BLaER1 treated with 17β-estradiol and CSF1 and Interleukin-3, amounts not matched to agents 10 nM and 100 nM (cell line): ENCODE data around the gene CRISPLD2.
A peak's percentile ranks its signal among the peaks of the same experiment; 100 is the strongest.

Experiments
- H3K27ac ChIP-seq, 11 experiments: shearing (Covaris generic); formaldehyde crosslinking; 2 replicates each; pipeline ENCODE4 v1.8.1; 2022
- H3K27me3 ChIP-seq, 11 experiments: shearing (Covaris generic); formaldehyde crosslinking; 2 replicates each; pipeline ENCODE4 v1.8.1; 2022
- H3K36me3 ChIP-seq, 11 experiments: shearing (Covaris generic); formaldehyde crosslinking; 2 replicates each; pipeline ENCODE4 v1.8.1; 2022
- H3K4me1 ChIP-seq, 10 experiments: shearing (Covaris generic); formaldehyde crosslinking; 2 replicates each; pipeline ENCODE4 v1.8.1; 2022
- H3K4me2 ChIP-seq, 11 experiments: shearing (Covaris generic); formaldehyde crosslinking; 2 replicates each; pipeline ENCODE4 v1.8.1; 2022
- H3K4me3 ChIP-seq, 10 experiments: shearing (Covaris generic); formaldehyde crosslinking; 2 replicates each; pipeline ENCODE4 v1.8.1; 2022
- H3K9ac ChIP-seq, 11 experiments: shearing (Covaris generic); formaldehyde crosslinking; 2 replicates each; pipeline ENCODE4 v1.8.1; 2022
- H3K9me3 ChIP-seq, 11 experiments: shearing (Covaris generic); formaldehyde crosslinking; replicated peaks in 1 of 11; 2 replicates each; pipeline ENCODE4 v1.8.1; 2022
- H4K20me1 ChIP-seq, 11 experiments: shearing (Covaris generic); formaldehyde crosslinking; 2 replicates each; pipeline ENCODE4 v1.8.1; 2022
- Cebpa-rat ChIP-seq, 11 experiments: shearing (Covaris generic); IDR thresholded peaks; 2 replicates each; pipeline ENCODE4 v1.8.1; 2022

Gene CRISPLD2

GRCh38 chr16:84840687-84841627 is 21.2 kb downstream of the CRISPLD2 start:
- Histone ChIP-seq H4K20me1 (peaks cover 0 to 74% (median 9%) of the 10 kb centered on the region in 11 experiments; a peak in 9 of 22 replicates), H3K36me3 (peaks cover 0 to 68% (median 19%) of the 10 kb centered on the region in 11 experiments; a peak in 11 of 22 replicates), H3K9ac (no peak overlapping the region), H3K4me2 (peak overlapping the region in 4 of 11 experiments; percentile 51 to 66 (median 58); a peak in 4 of 22 replicates), H3K4me3 (no peak overlapping the region), H3K4me1 (peaks cover 17 to 59% (median 37%) of the 10 kb centered on the region in 10 experiments), H3K27me3 (peaks cover 0 to 14% (median 5%) of the 10 kb centered on the region in 11 experiments; a peak in 9 of 22 replicates), H3K9me3 (no peaks in the 10 kb centered on the region), H3K27ac (no peak overlapping the region)
- TF ChIP-seq Cebpa-rat (IDR thresholded peaks at IDR 0.05), result no peak

DNA sequence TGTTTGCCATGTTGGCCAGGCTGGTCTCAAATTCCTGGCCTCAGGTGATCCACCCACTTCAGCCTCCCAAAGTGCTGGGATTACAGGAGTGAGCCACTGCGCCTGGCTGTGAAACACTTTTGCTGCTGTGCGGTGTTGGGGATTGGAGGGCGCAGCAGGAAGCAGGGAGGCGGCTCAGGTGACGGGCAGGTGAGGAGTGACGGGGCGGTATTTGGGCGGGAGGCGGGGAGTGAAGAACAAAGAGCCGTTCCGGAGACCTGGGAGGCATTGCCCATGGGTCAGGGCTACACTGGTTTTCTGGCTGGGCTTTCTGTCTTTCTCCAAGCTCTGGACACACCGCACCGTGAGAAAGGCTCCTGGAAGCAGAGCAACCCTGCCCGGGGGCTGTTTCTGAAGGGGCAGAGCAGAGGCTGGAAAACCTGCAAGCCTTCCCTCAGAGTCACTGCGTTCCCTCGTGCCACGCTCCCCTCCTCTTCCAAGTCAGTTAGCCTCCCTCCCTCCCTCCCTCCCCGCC is 22.1 kb downstream of the CRISPLD2 start:
- Histone ChIP-seq H3K4me2 (peak overlapping the region in 9 of 11 experiments; percentile 34 to 66 (median 51); a peak in 14 of 22 replicates), H3K9me3 (no peaks in the 10 kb centered on the region), H3K36me3 (peaks cover 0 to 67% (median 19%) of the 10 kb centered on the region in 11 experiments; a peak in 11 of 22 replicates), H4K20me1 (peaks cover 0 to 65% (median 5%) of the 10 kb centered on the region in 11 experiments; a peak in 9 of 22 replicates), H3K27ac (no peak overlapping the region), H3K4me3 (no peak overlapping the region), H3K9ac (no peak overlapping the region), H3K4me1 (peaks cover 17 to 58% (median 37%) of the 10 kb centered on the region in 10 experiments), H3K27me3 (peaks cover 0 to 14% (median 5%) of the 10 kb centered on the region in 11 experiments; a peak in 9 of 22 replicates)
- TF ChIP-seq Cebpa-rat (IDR thresholded peaks at IDR 0.05), result no peak

DNA sequence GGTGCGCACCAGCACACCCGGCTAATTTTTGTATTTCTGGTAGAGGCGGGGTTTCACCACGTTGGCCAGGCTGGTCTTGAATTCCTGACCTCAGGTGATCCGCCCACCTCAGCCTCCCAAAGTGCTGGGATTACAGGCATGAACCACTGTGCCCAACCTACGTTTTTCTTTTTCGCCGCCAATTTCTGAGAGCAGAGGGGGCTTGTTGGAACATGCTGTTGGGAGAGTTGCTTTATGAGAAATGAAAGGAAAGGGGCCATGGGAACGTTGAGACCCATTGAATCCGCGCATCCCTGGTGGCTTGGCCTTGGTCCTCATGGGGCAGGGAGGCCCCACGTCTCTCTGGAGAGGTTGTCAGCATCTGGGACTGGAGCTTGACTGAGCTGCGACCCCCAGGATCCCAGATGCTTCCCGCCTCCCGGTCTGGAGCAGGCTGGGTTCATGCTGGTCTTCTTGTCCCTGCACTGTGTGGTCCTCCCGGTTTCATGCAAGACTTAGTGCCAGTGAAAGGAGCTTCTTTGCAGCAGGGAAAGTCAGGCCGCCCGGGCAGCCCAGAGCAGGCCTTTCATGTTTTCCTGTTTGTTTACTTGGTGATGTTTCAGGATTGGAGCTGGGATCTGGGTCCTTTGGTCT is 22.8 kb downstream of the CRISPLD2 start:
- peak overlapping the region in 10 of 11 experiments; percentile 46 to 92 (median 84); a peak in 19 of 22 replicates for H3K4me2 ChIP-seq
- peaks cover 0 to 69% (median 19%) of the 10 kb centered on the region in 11 experiments; a peak in 11 of 22 replicates for H3K36me3 ChIP-seq
- peaks cover 17 to 54% (median 37%) of the 10 kb centered on the region in 10 experiments for H3K4me1 ChIP-seq
- peak overlapping the region in 9 of 11 experiments; percentile 4 to 55 (median 47); a peak in 13 of 22 replicates for H3K27ac ChIP-seq
- H3K4me3 ChIP-seq, result no peak overlapping the region
- no peak for TF ChIP-seq Cebpa-rat (IDR thresholded peaks at IDR 0.05)
- peaks cover 0 to 14% (median 5%) of the 10 kb centered on the region in 11 experiments; a peak in 9 of 22 replicates for H3K27me3 ChIP-seq
- H3K9me3 ChIP-seq, result no peaks in the 10 kb centered on the region
- H4K20me1 ChIP-seq, result peaks cover 0 to 64% (median 5%) of the 10 kb centered on the region in 11 experiments; a peak in 9 of 22 replicates
- peak overlapping the region in 7 of 11 experiments; percentile 10 to 48 (median 19); a peak in 5 of 22 replicates for H3K9ac ChIP-seq

GRCh38 chr16:84843149-84844048 is 23.6 kb downstream of the CRISPLD2 start:
- no peaks in the 10 kb centered on the region for H3K9me3 ChIP-seq
- H3K9ac ChIP-seq, result peak overlapping the region in 8 of 11 experiments; percentile 10 to 56 (median 32); a peak in 12 of 22 replicates
- H3K4me3 ChIP-seq, result peak overlapping the region in 1 of 10 experiments; percentile 12; a peak in 1 of 20 replicates
- H3K4me2 ChIP-seq, result peak overlapping the region; percentile 46 to 92 (median 83)
- H3K27me3 ChIP-seq, result peaks cover 0 to 14% (median 5%) of the 10 kb centered on the region in 11 experiments; a peak in 9 of 22 replicates
- no peak for TF ChIP-seq Cebpa-rat (IDR thresholded peaks at IDR 0.05)
- H3K27ac ChIP-seq, result peak overlapping the region in 9 of 11 experiments; percentile 4 to 55 (median 47); a peak in 15 of 22 replicates
- peaks cover 0 to 70% (median 15%) of the 10 kb centered on the region in 11 experiments; a peak in 11 of 22 replicates for H3K36me3 ChIP-seq
- H4K20me1 ChIP-seq, result peaks cover 0 to 57% (median 5%) of the 10 kb centered on the region in 11 experiments; a peak in 8 of 22 replicates
- H3K4me1 ChIP-seq, result peaks cover 17 to 59% (median 37%) of the 10 kb centered on the region in 10 experiments

DNA sequence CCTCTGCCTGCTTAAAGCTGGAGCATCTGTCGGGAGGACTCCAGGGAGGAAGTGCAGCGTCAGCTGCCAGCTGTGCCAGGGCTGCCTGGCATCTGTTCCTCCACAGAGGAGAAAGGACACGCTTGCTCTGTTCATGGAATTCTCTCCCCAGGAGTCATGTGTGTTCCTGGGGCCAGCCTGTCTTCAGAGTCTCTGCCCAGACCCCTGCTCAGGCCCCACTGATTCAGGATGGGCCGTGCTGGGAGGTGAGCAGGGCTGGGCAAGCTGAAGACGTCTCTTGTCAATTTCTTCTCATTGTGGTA is 24.2 kb downstream of the CRISPLD2 start:
- Histone ChIP-seq H3K4me2 (peak overlapping the region; percentile 46 to 92 (median 83)), H3K27ac (peak overlapping the region in 8 of 11 experiments; percentile 3 to 55 (median 48); a peak in 14 of 22 replicates), H3K4me3 (peak overlapping the region in 1 of 10 experiments; percentile 12; a peak in 1 of 20 replicates), H3K36me3 (peaks cover 0 to 70% (median 9%) of the 10 kb centered on the region in 11 experiments; a peak in 11 of 22 replicates), H4K20me1 (peaks cover 0 to 52% (median 5%) of the 10 kb centered on the region in 11 experiments; a peak in 7 of 22 replicates), H3K27me3 (peaks cover 0 to 14% (median 5%) of the 10 kb centered on the region in 11 experiments; a peak in 9 of 22 replicates), H3K9ac (peak overlapping the region in 7 of 11 experiments; percentile 11 to 56 (median 35); a peak in 10 of 22 replicates), H3K9me3 (no peaks in the 10 kb centered on the region), H3K4me1 (peaks cover 17 to 59% (median 37%) of the 10 kb centered on the region in 10 experiments)
- no peak for TF ChIP-seq Cebpa-rat (IDR thresholded peaks at IDR 0.05)

- Histone ChIP-seq H3K36me3 (peaks cover 0 to 69% (median 8%) of the 10 kb centered on the region in 11 experiments; a peak in 11 of 22 replicates), H3K4me3 (no peak overlapping the region), H4K20me1 (peaks cover 0 to 49% (median 5%) of the 10 kb centered on the region in 11 experiments; a peak in 7 of 22 replicates), H3K9me3 (no peaks in the 10 kb centered on the region), H3K4me1 (peaks cover 17 to 53% (median 34%) of the 10 kb centered on the region in 10 experiments), H3K27ac (peak overlapping the region in 6 of 11 experiments; percentile 3 to 55 (median 48); a peak in 7 of 22 replicates), H3K9ac (peak overlapping the region in 4 of 11 experiments; percentile 1 to 48 (median 20); a peak in 3 of 22 replicates), H3K27me3 (peaks cover 0 to 14% (median 5%) of the 10 kb centered on the region in 11 experiments; a peak in 9 of 22 replicates), H3K4me2 (peak overlapping the region in 9 of 11 experiments; percentile 68 to 92 (median 85); a peak in 18 of 22 replicates)
- no peak for TF ChIP-seq Cebpa-rat (IDR thresholded peaks at IDR 0.05)
Observed at GRCh38 chr16:84844559-84845495, 25.0 kb downstream of the CRISPLD2 start.
